GM12891 (cell line): ENCODE data around the gene CPEB1.

Experiments used
- PAX5 ChIP-seq: IDR thresholded peaks from 2 replicates; pipeline ENCODE4 v1.6.1; 2011; ENCODE audit warnings: low read length, moderate library complexity, mild to moderate bottlenecking; ENCODE audit not compliant: insufficient read depth, severe bottlenecking
- POLR2A ChIP-seq: IDR thresholded peaks from 2 replicates; pipeline ENCODE4 v1.6.1; 2011; ENCODE audit warnings: low read depth, low read length, control low read depth
- POLR2AphosphoS5 ChIP-seq: IDR thresholded peaks from 2 replicates; pipeline ENCODE4 v1.6.1; 2011; ENCODE audit warnings: low read depth, low read length, control low read depth
- POU2F2 ChIP-seq: IDR thresholded peaks from 2 replicates; pipeline ENCODE4 v1.6.1; 2011; ENCODE audit warnings: low read depth, mild to moderate bottlenecking, control low read depth, low read length, moderate library complexity
- SPI1 ChIP-seq: IDR thresholded peaks from 2 replicates; pipeline ENCODE4 v1.6.1; 2011; ENCODE audit warnings: low read depth, low read length, control low read depth
- TAF1 ChIP-seq: IDR thresholded peaks from 2 replicates; pipeline ENCODE4 v1.6.1; 2011; ENCODE audit warnings: low read depth, low read length, control low read depth

DNA sequence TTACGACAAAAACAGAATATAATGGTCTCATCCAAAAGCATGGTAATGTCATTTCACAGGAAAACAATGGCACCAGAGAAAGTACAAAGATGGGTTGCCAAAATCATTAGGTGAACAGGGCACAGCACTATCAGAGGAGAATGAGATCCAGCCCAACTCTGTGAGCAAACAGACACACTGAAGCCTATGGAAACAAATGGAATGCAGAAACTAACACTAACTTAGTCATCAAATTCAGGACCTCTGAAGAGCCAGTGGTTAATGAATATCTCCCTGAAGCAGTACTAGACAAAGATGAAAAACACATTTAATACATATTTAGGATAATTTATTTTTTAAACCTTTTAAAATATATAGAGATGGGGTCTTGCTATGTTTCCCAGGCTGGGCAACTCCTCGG lies 92.3 kb downstream of the CPEB1 start:
- TF ChIP-seq SPI1 (no peak), POLR2A (no peak), TAF1 (no peak), POLR2AphosphoS5 (no peak), PAX5 (no peak), POU2F2 (no peak)
